OCI-LY3 (cell line): Measurements from ENCODE around the gene SCO2.

Source experiments
- H2AFZ ChIP-seq: fragments of 200-600, 300-600 bp; shearing (Covaris generic); 2 replicates; pipeline ENCODE4 v1.6.0; 2014; ENCODE audit warnings: antibody characterized with exemption, low read depth, low read length
- H3K27ac ChIP-seq: fragments of 200-600, 300-600 bp; sonication (generic); 2 replicates; pipeline ENCODE4 v1.5.1; 2014; ENCODE audit warnings: mild to moderate bottlenecking, low read length, moderate library complexity, mixed read lengths
- H3K27me3 ChIP-seq: fragments of 200-600, 300-600 bp; sonication (generic); 2 replicates; pipeline ENCODE4 v1.6.1; 2014; ENCODE audit warnings: low read depth, low read length, mixed read lengths
- H3K36me3 ChIP-seq: fragments of 200-600, 300-600 bp; sonication (generic); replicated peaks from 2 replicates; pipeline ENCODE3; 2014; ENCODE audit warnings: low read depth, low read length, mixed read lengths
- H3K4me1 ChIP-seq: fragments of 300-600, 200-600 bp; sonication (generic); 2 replicates; pipeline ENCODE4 v1.6.1; 2014; ENCODE audit warnings: low read length, mixed read lengths
- H3K4me2 ChIP-seq: fragments of 200-600, 300-600 bp; sonication (generic); 2 replicates; pipeline ENCODE4 v1.6.1; 2014; ENCODE audit warnings: low read length, mixed read lengths
- H3K4me3 ChIP-seq: fragments of 300-600, 200-600 bp; sonication (generic); 2 replicates; pipeline ENCODE4 v1.5.1; 2014; ENCODE audit warnings: antibody characterized with exemption, mild to moderate bottlenecking, low read length, moderate library complexity
- H3K79me2 ChIP-seq: fragments of 300-600, 200-600 bp; shearing (Covaris generic); 2 replicates; pipeline ENCODE4 v1.6.1; 2014; ENCODE audit warnings: mild to moderate bottlenecking, low read length, mixed read lengths
- H3K9ac ChIP-seq: fragments of 300-600, 200-600 bp; shearing (Covaris generic); 2 replicates; pipeline ENCODE4 v1.6.0; 2014; ENCODE audit warnings: mild to moderate bottlenecking, low read length, moderate library complexity
- H3K9me3 ChIP-seq: fragments of 200-600, 300-600 bp; shearing (Covaris generic); 2 replicates; pipeline ENCODE4 v1.6.1; 2014; ENCODE audit warnings: low read length, mixed read lengths; ENCODE audit not compliant: insufficient read depth
- H4K20me1 ChIP-seq: fragments of 200-600, 300-600 bp; sonication (generic); 2 replicates; pipeline ENCODE4 v1.6.1; 2016; ENCODE audit warnings: low read length, mixed read lengths; ENCODE audit not compliant: insufficient read depth
- CTCF ChIP-seq: fragments of 200-600, 300-600 bp; sonication (generic); IDR thresholded peaks from 2 replicates; pipeline ENCODE4 v1.5.1; 2014; ENCODE audit warnings: antibody characterized with exemption, low read length, low read depth
- EZH2phosphoT487 ChIP-seq: fragments of 200-600 bp; shearing (Covaris generic); IDR thresholded peaks from 2 replicates; pipeline ENCODE4 v1.6.1; 2018; ENCODE audit warnings: antibody characterized with exemption, mixed run types, low read depth

The SCO2 gene

GRCh38 chr22:50531962-50532674 is 6.7 kb upstream of the SCO2 start:
- Histone ChIP-seq H3K9me3 (no peaks in the 10 kb centered on the region), H3K27me3 (no peaks in the 10 kb centered on the region), H3K36me3 (no peaks in the 10 kb centered on the region), H3K4me2 (peak overlapping the region; percentile 95), H3K4me1 (peaks cover 46% of the 10 kb centered on the region), H3K79me2 (0 out of 2 replicates have a peak, but pooled peaks cover 4% of the 10 kb centered on the region), H4K20me1 (no peaks in the 10 kb centered on the region), H3K27ac (peak overlapping the region; percentile 80), H3K4me3 (peak overlapping the region; percentile 98), H2AFZ (no peak overlapping the region), H3K9ac (peak overlapping the region; percentile 99)
- TF ChIP-seq CTCF (no peak), EZH2phosphoT487 (no peak)

DNA sequence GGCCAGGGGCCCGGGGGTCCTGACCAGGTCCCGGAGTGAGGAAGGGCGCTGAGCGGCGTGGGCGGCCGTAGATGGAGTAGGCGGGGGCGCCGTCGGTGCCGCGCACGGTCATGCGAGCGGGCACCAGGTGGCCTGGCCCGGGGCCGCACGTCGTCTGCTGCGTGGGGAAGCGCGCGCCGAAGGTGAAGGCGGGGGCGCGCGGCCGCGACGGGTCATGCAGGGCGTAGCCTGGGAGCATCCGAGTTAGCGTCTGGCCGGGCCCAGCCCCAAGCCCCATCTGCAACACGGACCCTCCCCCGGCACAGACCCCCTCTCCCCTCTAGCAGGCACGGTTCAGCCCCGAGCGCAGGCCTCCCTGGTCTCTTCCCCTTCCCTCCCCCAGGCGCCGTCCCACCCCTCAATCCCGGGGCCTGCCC is 6.2 kb upstream of the SCO2 start:
- H3K79me2 ChIP-seq, result 0 out of 2 replicates have a peak, but pooled peaks cover 4% of the 10 kb centered on the region
- no peaks in the 10 kb centered on the region for H3K9me3 ChIP-seq
- peak overlapping the region; percentile 95 for H3K4me2 ChIP-seq
- peaks cover 46% of the 10 kb centered on the region for H3K4me1 ChIP-seq
- H2AFZ ChIP-seq, result no peak overlapping the region
- H3K27ac ChIP-seq, result peak overlapping the region; percentile 80
- no peaks in the 10 kb centered on the region for H4K20me1 ChIP-seq
- TF ChIP-seq EZH2phosphoT487 (no peak), CTCF (no peak)
- H3K4me3 ChIP-seq, result peak overlapping the region; percentile 98
- H3K27me3 ChIP-seq, result no peaks in the 10 kb centered on the region
- H3K36me3 ChIP-seq, result no peaks in the 10 kb centered on the region
- H3K9ac ChIP-seq, result peak overlapping the region; percentile 99

- no peaks in the 10 kb centered on the region for H3K27me3 ChIP-seq
- no peaks in the 10 kb centered on the region for H3K9me3 ChIP-seq
- H3K4me3 ChIP-seq, result peak overlapping the region; percentile 98
- H4K20me1 ChIP-seq, result no peaks in the 10 kb centered on the region
- peaks cover 43% of the 10 kb centered on the region for H3K4me1 ChIP-seq
- H3K79me2 ChIP-seq, result 0 out of 2 replicates have a peak, but pooled peaks cover 4% of the 10 kb centered on the region
- peak overlapping the region; percentile 95 for H3K4me2 ChIP-seq
- TF ChIP-seq CTCF (no peak), EZH2phosphoT487 (no peak)
- peak overlapping the region; percentile 99 for H3K9ac ChIP-seq
- H2AFZ ChIP-seq, result no peak overlapping the region
- H3K27ac ChIP-seq, result peak overlapping the region; percentile 80
- no peaks in the 10 kb centered on the region for H3K36me3 ChIP-seq
Measured at GRCh38 chr22:50530877-50531545, 5.6 kb upstream of the SCO2 start.

DNA sequence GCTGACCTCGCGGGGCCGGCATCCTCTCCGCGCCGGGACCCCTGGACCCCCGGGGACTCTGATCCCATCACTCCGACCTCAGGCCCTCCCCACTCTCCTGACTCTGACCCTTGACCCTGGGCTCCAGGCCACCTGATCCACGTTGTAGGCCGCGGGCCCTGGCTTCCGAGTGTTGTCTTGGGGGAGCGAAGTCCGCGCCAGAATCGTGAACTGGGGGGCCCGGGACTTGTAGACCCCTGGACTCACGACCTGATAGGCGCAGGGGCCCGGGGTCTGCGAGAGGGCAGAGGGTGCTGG is 5.1 kb upstream of the SCO2 start:
- Histone ChIP-seq H3K9ac (peak overlapping the region; percentile 99), H3K79me2 (0 out of 2 replicates have a peak, but pooled peaks cover 4% of the 10 kb centered on the region), H3K9me3 (no peaks in the 10 kb centered on the region), H4K20me1 (no peaks in the 10 kb centered on the region), H2AFZ (no peak overlapping the region), H3K4me2 (peak overlapping the region; percentile 95), H3K27ac (peak overlapping the region; percentile 80), H3K36me3 (no peaks in the 10 kb centered on the region), H3K4me3 (peak overlapping the region; percentile 98), H3K4me1 (peaks cover 39% of the 10 kb centered on the region), H3K27me3 (no peaks in the 10 kb centered on the region)
- no peak for TF ChIP-seq CTCF
- no peak for TF ChIP-seq EZH2phosphoT487
